NCI-H187 (cell line): ENCODE measurements around the gene LRCH4.

Source experiments
- DNase-seq, 2 experiments: peaks; one replicate each; lab custom pipeline; 2025; lab: John Stamatoyannopoulos, UW

The LRCH4 gene

GRCh38 chr7:100604976-100605911 is 19.3 kb upstream of the LRCH4 start:
- DNase-seq: no peak

GRCh38 chr7:100604028-100604975 is 18.4 kb upstream of the LRCH4 start:
- peak; percentile 8 to 25 for DNase-seq

- DNase-seq: no peak
Measured at GRCh38 chr7:100603726-100604027, 17.7 kb upstream of the LRCH4 start.

GRCh38 chr7:100602889-100603725 is 17.2 kb upstream of the LRCH4 start:
- DNase-seq: no peak

DNA sequence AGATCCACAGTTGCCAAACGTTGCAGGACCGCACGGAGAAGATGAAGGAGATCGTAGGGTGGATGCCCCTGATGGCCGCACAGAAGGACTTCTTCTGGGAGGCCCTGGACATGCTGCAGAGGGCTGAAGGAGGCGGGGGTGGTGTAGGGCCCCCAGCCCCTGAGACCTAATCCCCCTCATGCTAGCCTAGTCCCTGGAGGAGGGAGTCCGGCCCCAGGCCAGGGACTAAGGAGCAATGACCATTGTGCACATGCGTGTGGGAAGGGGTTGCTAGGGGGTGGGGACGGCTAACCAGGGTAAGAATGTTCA is 14.8 kb upstream of the LRCH4 start:
- DNase-seq: no peak

- no peak for DNase-seq
Measured at GRCh38 chr7:100599911-100600729, 14.2 kb upstream of the LRCH4 start.

DNA sequence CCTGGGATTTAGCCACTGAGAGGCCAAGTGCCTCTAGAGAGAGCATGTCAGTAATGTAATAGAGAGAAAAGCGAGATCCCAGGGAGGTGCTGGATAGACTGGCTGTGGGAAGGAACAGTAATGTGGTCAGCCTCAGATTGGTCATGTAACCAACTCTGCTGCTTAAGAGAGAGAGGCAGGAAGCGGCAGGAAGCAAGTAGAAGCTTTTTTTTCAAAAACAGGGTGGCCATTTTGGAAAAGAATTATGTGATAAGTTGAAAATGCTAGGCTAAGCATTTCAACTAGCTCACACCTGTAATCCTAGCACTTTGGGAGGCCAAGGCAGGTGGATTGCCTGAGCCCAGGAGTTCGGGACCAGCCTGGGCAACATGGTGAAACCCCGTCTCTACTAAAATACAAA is 12.5 kb upstream of the LRCH4 start:
- no peak for DNase-seq

- no peak for DNase-seq
Measured at GRCh38 chr7:100595188-100595587, 9.3 kb upstream of the LRCH4 start.

- DNase-seq: no peak
Measured at GRCh38 chr7:100591596-100591995, 5.7 kb upstream of the LRCH4 start.

DNA sequence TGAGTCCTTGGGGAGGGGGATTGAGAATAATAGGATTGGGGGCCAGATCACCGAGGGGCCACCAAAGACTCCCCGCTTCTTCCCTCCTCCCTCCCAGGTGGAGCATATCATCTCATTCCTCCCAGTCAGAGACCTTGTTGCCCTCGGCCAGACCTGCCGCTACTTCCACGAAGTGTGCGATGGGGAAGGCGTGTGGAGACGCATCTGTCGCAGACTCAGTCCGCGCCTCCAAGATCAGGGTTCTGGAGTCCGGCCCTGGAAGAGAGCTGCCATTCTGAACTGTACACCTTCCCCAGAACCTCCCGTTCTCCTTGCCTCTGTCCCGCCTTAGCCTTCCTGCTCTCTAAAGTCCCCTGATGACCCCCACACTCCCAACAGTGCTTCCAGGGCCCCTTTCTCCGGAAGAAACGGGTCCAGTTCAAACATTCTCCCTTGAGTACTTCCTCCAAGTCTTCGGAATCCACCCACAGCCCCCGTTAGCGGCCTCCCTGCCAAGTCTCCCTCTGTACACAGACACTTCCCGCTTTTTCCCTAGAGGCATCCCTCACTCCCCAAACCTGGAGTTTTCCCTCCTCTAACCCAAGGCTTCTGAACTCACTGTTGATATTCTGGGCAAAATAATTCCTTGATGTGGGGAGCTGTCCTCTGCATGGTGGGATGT is 4.3 kb upstream of the LRCH4 start:
- no peak for DNase-seq

DNA sequence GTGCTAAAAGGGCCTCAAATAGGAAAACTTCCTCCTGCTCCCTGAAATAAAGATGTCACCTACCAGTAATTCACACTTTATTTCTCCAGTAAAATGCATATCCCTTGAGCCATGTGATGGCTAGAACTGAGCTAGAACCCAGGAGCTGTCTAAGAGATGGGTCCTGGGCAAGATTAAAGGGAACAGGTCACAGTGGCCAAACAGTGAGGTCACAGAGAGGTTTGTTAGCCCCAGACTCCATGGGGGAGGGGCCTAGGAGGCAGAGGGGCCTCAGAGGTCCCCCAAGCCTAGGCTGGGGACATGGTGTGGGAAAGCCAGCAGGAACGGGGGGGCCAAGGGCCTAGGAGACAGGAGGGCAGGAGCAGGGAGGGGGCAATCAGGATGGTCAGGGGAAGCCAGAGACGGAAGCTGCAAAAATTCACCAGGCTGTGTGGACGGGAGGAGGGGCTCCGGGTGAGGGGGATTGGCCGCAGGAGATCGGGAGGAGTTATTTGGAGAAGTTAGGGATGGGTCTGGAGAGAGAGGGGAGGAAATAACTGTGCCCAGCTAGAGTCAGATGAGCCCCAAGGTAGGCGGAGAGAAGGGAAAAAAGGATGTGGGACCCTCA is 3.5 kb upstream of the LRCH4 start:
- DNase-seq: no peak

DNA sequence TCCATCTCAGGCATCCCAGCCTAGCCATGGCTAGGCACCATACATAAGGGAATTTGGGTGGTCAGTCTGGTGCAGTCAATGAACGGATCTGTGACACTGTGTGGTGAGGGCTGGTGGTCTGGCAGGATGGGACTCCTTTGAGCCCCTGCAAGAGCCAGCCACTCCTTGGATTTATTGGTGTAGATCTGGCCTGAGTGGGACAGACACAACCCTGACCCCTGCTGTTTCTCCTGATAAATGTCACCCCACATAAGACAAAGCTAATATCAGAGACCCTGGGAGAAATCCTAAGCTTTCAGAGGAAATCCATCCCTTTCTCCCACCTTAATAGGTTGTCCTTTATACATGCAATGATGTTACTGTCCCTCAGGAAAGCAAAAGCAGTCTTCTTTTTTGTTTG is 2.5 kb upstream of the LRCH4 start:
- no peak for DNase-seq

DNA sequence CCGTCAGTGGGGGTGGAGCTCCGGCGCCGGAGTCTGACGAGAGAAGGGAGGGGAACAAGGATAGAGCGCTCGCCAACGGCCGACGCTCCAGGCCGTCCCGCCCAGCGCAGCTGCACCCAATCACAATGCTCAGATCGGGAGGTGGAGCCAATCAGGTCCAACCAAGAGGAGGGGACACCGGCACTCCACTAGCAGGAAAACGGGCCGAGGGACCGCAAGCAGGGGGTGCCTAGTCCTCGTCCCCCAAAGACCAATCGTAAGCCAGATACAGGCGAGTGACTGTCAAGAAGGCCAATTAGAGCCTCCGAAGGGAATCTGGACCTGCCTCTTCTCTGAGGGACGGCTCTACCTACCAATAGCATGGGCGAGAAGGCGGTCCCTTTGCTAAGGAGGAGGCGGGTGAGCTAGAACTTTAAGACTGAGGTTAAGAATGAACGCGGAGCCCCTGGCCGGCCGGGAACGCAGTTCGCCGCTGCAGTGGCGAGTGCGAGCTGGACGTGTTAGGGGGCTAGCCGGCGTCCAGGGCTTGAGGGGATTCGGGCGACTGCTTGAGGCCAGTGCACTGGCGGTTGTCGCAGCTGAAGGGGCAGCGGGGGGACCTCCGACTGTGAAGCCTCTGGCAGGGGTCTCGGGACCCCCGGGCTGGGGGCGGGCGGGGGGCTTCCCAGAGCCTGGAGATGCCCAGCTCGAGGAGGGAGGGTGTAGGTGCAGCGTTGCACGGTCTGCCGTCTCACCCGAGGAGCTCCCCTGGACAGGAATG is 517 bp upstream of the LRCH4 start, which contains the start of gene FBXO24:
Gene FBXO24 (plus strand): TSS at position 63 of the 760 bp plus-strand sequence. CDS start 298 bp downstream, at position 361.
- peak; percentile 99 to 100 for DNase-seq

- DNase-seq: peak; percentile 52 to 55
Measured at GRCh38 chr7:100584683-100585510, 1.0 kb downstream of the LRCH4 start.

- peak in 1 of 2 experiments; percentile 52 for DNase-seq
Measured at GRCh38 chr7:100584054-100584682, 1.8 kb downstream of the LRCH4 start.

- DNase-seq: no peak
Measured at GRCh38 chr7:100583132-100584053, 2.5 kb downstream of the LRCH4 start.

GRCh38 chr7:100582650-100583049 is 3.3 kb downstream of the LRCH4 start:
- DNase-seq: no peak
